Heart left ventricle (tissue), 13 donors: Measurements from ENCODE around the gene ZMAT3.

Experiments used
- CTCF ChIP-seq, 12 donors: fragments of 200-600 bp; sonication (generic) in 4 of 12; IDR thresholded peaks; one replicate each; pipeline versions ENCODE4 v1.5.0 to v1.8.0; 2018 to 2022; ENCODE audit warnings: antibody characterized with exemption in 12 of 12, mild to moderate bottlenecking in 5 of 12
- POLR2A ChIP-seq, 2 donors: fragments of 450-650 bp; IDR thresholded peaks; one replicate each; pipeline ENCODE4 v1.6.1; 2017; ENCODE audit warnings: antibody characterized with exemption in 2 of 2, mild to moderate bottlenecking in 2 of 2, moderate library complexity in 2 of 2
- donor health status: ischemic (EF 13 %, LVEDD 7.1; RV severe dilation, severe dysfunction).
- donor health status: DM: no; HTN: yes; CAD: no.
- donor health status: DM: no; HTN: no; CAD: no.
- donor health status: ischemic (EF 25% LVEDD 6.9; RV normal size, moderate dysfunction).
- donor health status: ischemic (EF 25% LVEDD 5.7; RV mildly dilated, moderate dysfunction).
- donor health status: ischemic (EF 35%, LVEDD 5.7; RV mildly dilated, moderate dysfunction).
- donor health status: nonischemic (EF 11% LVEDD 7.7; RV severe dilation, severe dysfunction).
- donor health status: DM: yes; HTN: yes; CAD: no.
- donor health status: PGD.
- donor health status: ischemic (EF 29% LVEDD 5.4; RV normal size, mild dysfunction).
- donor health status: nonischemic (EF 23%, LVEDD 6.1; RV moderate dilation, normal function).

GRCh38 chr3:179005706-179006105 is 65.9 kb downstream of the ZMAT3 start:
- TF ChIP-seq CTCF (IDR thresholded peaks at IDR 0.05): no peak
- no peak for TF ChIP-seq POLR2A (IDR thresholded peaks at IDR 0.05)
